ENCODE results near the gene SOX9. TPM values are rescaled to one million over a fixed set of nuclear protein-coding genes. Genes with fewer than 3 reads are reported as not detected.

The SOX9 gene
- total and polyA plus RNA-seq, 2 experiments from 2014 or later, result 1.1 to 4.3 TPM

DNA sequence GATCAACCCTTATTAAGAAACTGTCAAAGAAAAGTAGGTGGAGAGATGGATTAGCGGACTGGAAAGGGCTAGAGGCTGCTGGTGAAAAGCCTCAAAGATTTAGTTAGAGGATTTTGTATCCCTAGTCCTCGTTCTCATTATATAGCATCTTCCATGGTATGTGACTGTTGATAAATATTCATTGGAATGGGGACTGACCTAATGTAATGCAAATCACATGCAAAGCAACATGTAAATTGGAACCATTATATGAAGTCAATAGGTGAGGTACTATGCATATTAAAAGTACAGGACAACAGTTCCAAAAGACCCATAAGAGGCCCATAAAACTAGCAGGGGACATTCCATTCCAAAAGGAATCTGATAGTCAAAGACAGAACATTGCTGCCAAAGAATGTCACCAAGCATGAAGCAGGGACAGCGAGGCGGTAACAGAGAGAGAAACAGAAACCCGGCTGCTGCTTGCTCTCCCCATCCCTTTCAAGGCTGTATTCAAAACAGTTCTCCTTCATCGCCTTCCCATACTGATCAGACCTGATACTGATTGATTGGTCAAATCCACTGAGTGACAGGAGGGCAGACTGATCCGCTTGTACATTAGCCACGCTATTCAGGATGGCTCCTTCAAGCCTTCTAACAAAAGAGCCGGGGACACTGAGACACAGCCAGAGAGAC is 44.5 kb downstream of the SOX9 start:
- no peak for DNase-seq (ENCODE audit: low read depth in 1 of 2, low spot score in 1 of 2)
- Histone ChIP-seq H3K4me1 (ENCODE audit: low read depth) (no peaks in the 10 kb centered on the region), H3K36me3 (no peaks in the 10 kb centered on the region), H3K4me3 (no peak overlapping the region), H3K27me3 (no peaks in the 10 kb centered on the region), H3K27ac (no peak overlapping the region), H3K9me3 (ENCODE audit: low read depth) (no peaks in the 10 kb centered on the region)
- TF ChIP-seq, protein P1, sequence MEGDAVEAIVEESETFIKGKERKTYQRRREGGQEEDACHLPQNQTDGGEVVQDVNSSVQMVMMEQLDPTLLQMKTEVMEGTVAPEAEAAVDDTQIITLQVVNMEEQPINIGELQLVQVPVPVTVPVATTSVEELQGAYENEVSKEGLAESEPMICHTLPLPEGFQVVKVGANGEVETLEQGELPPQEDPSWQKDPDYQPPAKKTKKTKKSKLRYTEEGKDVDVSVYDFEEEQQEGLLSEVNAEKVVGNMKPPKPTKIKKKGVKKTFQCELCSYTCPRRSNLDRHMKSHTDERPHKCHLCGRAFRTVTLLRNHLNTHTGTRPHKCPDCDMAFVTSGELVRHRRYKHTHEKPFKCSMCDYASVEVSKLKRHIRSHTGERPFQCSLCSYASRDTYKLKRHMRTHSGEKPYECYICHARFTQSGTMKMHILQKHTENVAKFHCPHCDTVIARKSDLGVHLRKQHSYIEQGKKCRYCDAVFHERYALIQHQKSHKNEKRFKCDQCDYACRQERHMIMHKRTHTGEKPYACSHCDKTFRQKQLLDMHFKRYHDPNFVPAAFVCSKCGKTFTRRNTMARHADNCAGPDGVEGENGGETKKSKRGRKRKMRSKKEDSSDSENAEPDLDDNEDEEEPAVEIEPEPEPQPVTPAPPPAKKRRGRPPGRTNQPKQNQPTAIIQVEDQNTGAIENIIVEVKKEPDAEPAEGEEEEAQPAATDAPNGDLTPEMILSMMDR (IDR thresholded peaks at IDR 0.05; ENCODE audit: low read depth, low read length), result no peak

DNA sequence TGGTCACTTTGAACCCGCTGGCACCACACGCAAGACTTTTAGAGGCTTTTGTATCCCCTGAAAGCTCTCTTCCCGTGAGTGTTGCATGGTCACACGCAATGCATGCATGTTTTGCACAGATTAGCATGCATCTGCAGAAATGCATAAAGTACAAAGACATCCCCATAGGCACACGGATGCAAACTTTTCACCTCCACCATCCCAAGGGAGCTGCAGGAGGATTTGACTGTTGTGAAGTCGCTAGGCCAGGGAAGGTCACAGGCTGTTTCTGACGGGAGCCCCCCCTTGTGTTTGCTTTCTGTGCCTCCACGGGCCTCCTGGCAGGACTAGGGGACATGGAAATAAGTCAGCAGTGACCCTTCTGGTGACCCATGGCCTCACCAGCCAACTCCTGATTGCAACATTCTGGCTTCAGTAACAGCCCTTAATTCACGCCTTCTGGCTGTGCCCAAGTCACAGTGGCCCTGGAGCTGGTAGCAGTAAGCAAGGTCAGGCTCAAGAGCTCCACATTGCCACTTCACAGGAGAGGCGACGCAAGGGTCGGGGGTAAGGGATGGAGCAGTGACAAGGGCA is 45.1 kb downstream of the SOX9 start:
- Histone ChIP-seq H3K27me3 (no peaks in the 10 kb centered on the region), H3K9me3 (ENCODE audit: low read depth) (no peaks in the 10 kb centered on the region), H3K36me3 (no peaks in the 10 kb centered on the region), H3K27ac (no peak overlapping the region), H3K4me1 (ENCODE audit: low read depth) (no peaks in the 10 kb centered on the region), H3K4me3 (no peak overlapping the region)
- TF ChIP-seq, protein P1 (IDR thresholded peaks at IDR 0.05; ENCODE audit: low read depth, low read length), result no peak
- no peak for DNase-seq (ENCODE audit: low read depth in 1 of 2, low spot score in 1 of 2)

DNA sequence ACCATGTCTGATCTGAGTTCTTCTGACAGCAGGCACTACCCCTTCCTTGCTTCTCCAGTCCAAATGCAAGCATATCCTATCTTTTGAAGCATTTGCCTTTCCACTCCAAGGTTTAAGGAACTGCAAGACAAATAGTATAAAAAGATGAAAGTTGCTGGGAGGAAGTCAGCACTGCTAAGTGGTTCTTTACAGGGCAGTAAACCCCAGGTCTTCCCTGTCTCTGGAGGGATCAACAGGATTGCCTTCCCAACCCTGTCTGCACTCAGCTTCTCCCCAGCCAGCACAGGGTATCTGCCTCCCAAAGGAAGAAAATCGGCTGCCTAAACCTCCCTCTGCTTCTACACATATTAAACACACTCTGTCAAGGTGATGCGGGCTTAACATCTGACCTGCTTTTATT is 46.8 kb downstream of the SOX9 start:
- H3K27ac ChIP-seq, result no peak overlapping the region
- H3K27me3 ChIP-seq, result no peaks in the 10 kb centered on the region
- no peaks in the 10 kb centered on the region for H3K36me3 ChIP-seq
- H3K4me3 ChIP-seq, result no peak overlapping the region
- no peaks in the 10 kb centered on the region for H3K4me1 ChIP-seq (ENCODE audit: low read depth)
- DNase-seq (ENCODE audit: low read depth in 1 of 2, low spot score in 1 of 2), result no peak
- H3K9me3 ChIP-seq (ENCODE audit: low read depth), result no peaks in the 10 kb centered on the region
- TF ChIP-seq, protein P1 (IDR thresholded peaks at IDR 0.05; ENCODE audit: low read depth, low read length), result no peak

DNA sequence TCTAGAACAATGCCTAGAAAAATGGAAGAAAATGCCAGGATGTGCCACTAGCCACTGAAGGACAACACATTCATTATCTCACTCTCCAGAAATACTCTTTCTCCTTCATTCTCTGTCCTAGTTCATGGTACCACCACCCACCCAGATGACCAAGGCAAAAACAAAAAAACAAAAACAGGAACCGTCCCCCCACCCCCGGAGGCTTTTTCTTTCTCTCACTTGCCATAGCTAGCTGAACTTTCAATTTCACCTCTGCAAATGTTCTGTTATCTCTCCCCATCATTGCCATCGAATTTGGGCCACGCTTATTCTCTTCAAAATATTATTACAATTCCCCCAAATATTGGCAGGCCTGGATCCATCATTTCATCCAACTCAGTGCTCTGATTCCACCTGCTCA is 49.0 kb downstream of the SOX9 start:
- H3K4me3 ChIP-seq, result no peak overlapping the region
- no peaks in the 10 kb centered on the region for H3K9me3 ChIP-seq (ENCODE audit: low read depth)
- TF ChIP-seq, protein P1 (IDR thresholded peaks at IDR 0.05; ENCODE audit: low read depth, low read length), result no peak
- no peaks in the 10 kb centered on the region for H3K36me3 ChIP-seq
- no peak for DNase-seq (ENCODE audit: low read depth in 1 of 2, low spot score in 1 of 2)
- H3K4me1 ChIP-seq (ENCODE audit: low read depth), result no peaks in the 10 kb centered on the region
- no peaks in the 10 kb centered on the region for H3K27me3 ChIP-seq
- no peak overlapping the region for H3K27ac ChIP-seq

DNA sequence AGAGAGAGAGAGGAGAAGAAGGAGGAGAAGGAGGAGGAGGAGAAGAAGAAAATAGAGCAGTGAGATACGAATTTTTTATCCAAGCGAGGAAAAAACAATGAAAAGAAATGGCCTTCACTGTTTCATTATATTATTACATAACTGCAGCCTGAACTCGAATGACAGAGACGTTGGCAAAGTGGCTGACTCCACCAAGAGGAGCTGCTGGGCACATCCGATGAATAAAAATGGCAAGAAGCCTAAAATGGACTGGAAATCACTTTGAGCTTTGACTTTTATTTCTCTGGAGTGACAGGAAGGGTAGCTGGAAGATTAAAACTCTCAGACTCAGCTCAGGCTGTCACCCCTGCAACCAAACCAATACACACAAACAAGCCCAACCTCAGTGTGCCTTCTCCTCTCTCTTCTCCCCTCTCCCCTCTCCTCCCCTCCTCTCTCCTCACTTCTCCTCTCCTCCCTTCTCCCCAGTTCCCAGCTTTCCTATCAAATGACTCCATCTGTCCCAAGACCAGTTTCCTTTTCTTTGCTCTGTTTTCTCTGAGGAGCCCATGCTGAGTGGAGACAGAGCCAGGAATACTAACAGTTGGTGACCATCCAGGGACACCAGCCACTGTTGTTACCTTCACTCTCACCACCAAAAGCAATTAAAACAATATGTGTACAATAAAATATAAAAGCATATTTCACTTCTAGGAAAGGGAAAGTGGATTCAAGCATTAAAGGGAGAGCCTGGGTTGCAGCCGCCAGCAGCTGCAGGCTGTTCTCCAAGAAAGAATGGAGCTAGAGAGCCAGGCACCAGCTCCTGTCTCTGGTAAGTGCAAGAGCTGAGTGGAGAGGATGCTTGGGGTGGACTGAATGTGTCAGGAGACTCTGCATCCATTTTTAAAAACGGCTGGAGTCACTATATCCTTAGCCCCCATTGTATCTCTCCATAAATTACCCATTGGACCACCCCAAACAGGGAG is 51.2 kb downstream of the SOX9 start:
- H3K9me3 ChIP-seq (ENCODE audit: low read depth), result no peaks in the 10 kb centered on the region
- H3K27ac ChIP-seq, result no peak overlapping the region

More for the DNA sequence above, 51.2 kb downstream of the SOX9 start:
- H3K36me3 ChIP-seq, result no peaks in the 10 kb centered on the region
- H3K4me1 ChIP-seq (ENCODE audit: low read depth), result no peaks in the 10 kb centered on the region
- no peak for DNase-seq (ENCODE audit: low read depth in 1 of 2, low spot score in 1 of 2)
- TF ChIP-seq, protein P1 (IDR thresholded peaks at IDR 0.05; ENCODE audit: low read depth, low read length), result no peak
- no peak overlapping the region for H3K4me3 ChIP-seq
- H3K27me3 ChIP-seq, result no peaks in the 10 kb centered on the region

Measured in cardiac muscle cell (in vitro differentiated cells and primary cell).